Activated naive CD8-positive, alpha-beta T cell treated with anti-CD3 and anti-CD28 coated beads, Interleukin-2, amount 50 U/mL, for 24 hours (primary cell): ENCODE data around the gene KRT2.

Experiments
- ATAC-seq: fragments of 150-1000 bp; cut with Tn5 transposase; one replicate; pipeline ENCODE4 v1.10.0; 2021
- DNase-seq: peaks from one replicate; pipeline ENCODE4 v3.0.0; 2021
- H3K27ac Mint-ChIP-seq: one replicate; pipeline ENCODE4 v1.8.0; 2021; ENCODE audit warnings: mild to moderate bottlenecking, mixed read lengths
- H3K27me3 Mint-ChIP-seq: one replicate; pipeline ENCODE4 v1.8.0; 2021; ENCODE audit warnings: mixed read lengths
- H3K36me3 Mint-ChIP-seq: one replicate; pipeline ENCODE4 v1.8.0; 2021; ENCODE audit warnings: low read depth, mixed read lengths
- H3K4me1 Mint-ChIP-seq: one replicate; pipeline ENCODE4 v1.8.0; 2021; ENCODE audit warnings: mixed read lengths
- H3K4me3 Mint-ChIP-seq: one replicate; pipeline ENCODE4 v1.8.0; 2021; ENCODE audit warnings: mild to moderate bottlenecking, moderate library complexity, mixed read lengths
- H3K9me3 Mint-ChIP-seq: one replicate; pipeline ENCODE4 v1.8.0; 2021; ENCODE audit warnings: mixed read lengths

The KRT2 gene

DNA sequence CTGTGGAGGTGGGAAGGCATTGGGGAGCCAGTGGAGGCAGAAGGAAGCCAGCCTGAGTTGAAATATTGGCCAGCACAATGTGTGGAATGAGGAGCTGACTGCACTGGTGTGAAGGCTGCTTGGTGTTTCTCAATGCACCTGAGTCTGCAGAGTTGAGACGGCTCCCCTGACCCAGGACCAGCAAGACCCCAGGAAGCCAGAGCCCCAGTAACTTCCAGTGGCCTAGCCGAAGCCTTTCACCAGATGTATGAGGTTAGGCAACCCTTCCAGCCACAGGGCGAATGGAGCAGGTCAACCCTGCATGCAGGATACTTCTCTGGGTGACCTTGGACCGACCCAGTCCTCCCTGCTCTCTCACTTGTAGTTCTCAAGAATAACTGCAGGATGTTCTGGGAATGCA lies 20.7 kb downstream of the KRT2 start:
- no peak overlapping the region for H3K27ac Mint-ChIP-seq
- peaks cover 66% of the 10 kb centered on the region for H3K4me1 Mint-ChIP-seq
- H3K27me3 Mint-ChIP-seq, result no peaks in the 10 kb centered on the region
- H3K36me3 Mint-ChIP-seq, result no peaks in the 10 kb centered on the region
- H3K4me3 Mint-ChIP-seq, result no peak overlapping the region
- no peak for ATAC-seq
- H3K9me3 Mint-ChIP-seq, result no peaks in the 10 kb centered on the region
- no peak for DNase-seq

- peaks cover 68% of the 10 kb centered on the region for H3K4me1 Mint-ChIP-seq
- no peaks in the 10 kb centered on the region for H3K36me3 Mint-ChIP-seq
- DNase-seq, result no peak
- H3K27ac Mint-ChIP-seq, result peak overlapping the region; percentile 47
- H3K9me3 Mint-ChIP-seq, result no peaks in the 10 kb centered on the region
- H3K27me3 Mint-ChIP-seq, result no peaks in the 10 kb centered on the region
- H3K4me3 Mint-ChIP-seq, result peak overlapping the region; percentile 55
- no peak for ATAC-seq
Measured at GRCh38 chr12:52630599-52631200, 21.3 kb downstream of the KRT2 start.

DNA sequence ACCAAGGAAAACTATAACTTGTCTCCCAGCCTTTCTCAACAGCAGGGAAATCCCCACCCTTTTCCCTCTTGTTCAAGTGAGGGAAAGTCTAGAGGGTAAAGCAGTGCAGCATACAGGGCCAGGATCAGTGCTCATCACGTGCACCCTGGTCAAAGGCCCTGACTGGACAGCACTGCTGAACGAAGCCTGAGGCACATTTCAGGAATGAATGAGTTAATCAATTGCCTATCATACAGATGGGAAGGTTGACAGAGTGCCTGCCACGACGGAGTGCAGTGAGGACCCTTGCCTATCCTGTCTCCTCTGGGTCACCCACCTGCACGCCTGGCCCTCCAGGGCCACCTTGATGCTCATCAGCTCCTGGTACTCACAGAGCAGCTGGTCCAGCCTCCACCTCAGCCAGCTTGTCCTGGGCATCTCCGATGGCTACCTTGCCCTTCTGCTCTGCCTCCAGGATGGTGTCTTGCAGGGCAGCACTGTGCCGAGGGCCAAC lies 22.0 kb downstream of the KRT2 start:
- Mint-ChIP-seq H3K9me3 (no peaks in the 10 kb centered on the region), H3K4me3 (peak overlapping the region; percentile 55), H3K36me3 (no peaks in the 10 kb centered on the region), H3K27ac (no peak overlapping the region), H3K27me3 (no peaks in the 10 kb centered on the region), H3K4me1 (peaks cover 73% of the 10 kb centered on the region)
- no peak for DNase-seq
- ATAC-seq, result no peak

- DNase-seq, result no peak
- ATAC-seq, result no peak
Measured at GRCh38 chr12:52629281-52630007, 22.6 kb downstream of the KRT2 start.

GRCh38 chr12:52628841-52629240 lies 23.2 kb downstream of the KRT2 start:
- DNase-seq, result no peak
- Mint-ChIP-seq H3K36me3 (no peaks in the 10 kb centered on the region), H3K4me3 (no peak overlapping the region), H3K9me3 (no peaks in the 10 kb centered on the region), H3K4me1 (peaks cover 66% of the 10 kb centered on the region), H3K27me3 (no peaks in the 10 kb centered on the region), H3K27ac (no peak overlapping the region)
- no peak for ATAC-seq

More at GRCh38 chr12:52629281-52630007, 22.6 kb downstream of the KRT2 start:
- no peaks in the 10 kb centered on the region for H3K36me3 Mint-ChIP-seq
- H3K9me3 Mint-ChIP-seq, result no peaks in the 10 kb centered on the region
- no peaks in the 10 kb centered on the region for H3K27me3 Mint-ChIP-seq
- H3K4me3 Mint-ChIP-seq, result peak overlapping the region; percentile 8
- no peak overlapping the region for H3K27ac Mint-ChIP-seq
- peaks cover 72% of the 10 kb centered on the region for H3K4me1 Mint-ChIP-seq

GRCh38 chr12:52628111-52628507 lies 23.9 kb downstream of the KRT2 start:
- H3K9me3 Mint-ChIP-seq, result no peaks in the 10 kb centered on the region
- H3K4me3 Mint-ChIP-seq, result no peak overlapping the region
- H3K27me3 Mint-ChIP-seq, result no peaks in the 10 kb centered on the region
- H3K36me3 Mint-ChIP-seq, result no peaks in the 10 kb centered on the region
- ATAC-seq (no peak), DNase-seq (no peak)
- peak overlapping the region; percentile 20 for H3K27ac Mint-ChIP-seq
- H3K4me1 Mint-ChIP-seq, result peaks cover 60% of the 10 kb centered on the region

DNA sequence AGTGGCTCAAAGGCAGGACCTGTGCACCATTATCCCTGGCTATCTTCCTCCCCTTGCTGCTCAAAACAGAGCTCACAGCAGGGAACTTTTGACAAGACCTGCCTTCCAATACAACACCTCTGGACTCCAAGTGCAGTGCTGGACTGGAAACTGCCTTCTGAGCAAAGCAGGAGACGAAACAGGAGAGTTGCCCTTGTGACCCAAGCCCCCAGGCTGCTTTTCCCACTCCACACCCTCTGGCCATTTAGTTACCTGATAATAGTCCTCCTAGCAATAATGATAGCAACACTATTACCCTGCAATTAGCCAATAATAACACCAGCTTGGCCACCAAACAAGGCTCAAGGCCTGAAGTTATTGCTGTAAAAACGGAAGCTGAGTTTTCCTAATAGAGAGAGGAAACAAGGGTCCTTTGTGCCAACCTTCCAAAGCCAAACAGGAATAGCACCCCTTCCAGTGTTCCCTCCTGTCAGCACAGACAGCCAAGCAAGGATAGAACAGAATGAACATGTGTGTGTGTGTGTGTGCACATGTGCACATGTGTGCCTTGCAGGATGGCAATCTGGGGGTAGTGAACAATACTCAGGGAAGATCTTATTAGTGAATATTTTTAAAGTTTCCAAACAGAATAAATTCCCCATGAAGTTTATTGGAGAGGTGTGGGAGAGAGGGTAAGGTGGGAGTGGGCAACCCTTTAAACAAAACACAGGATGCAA lies 24.5 kb downstream of the KRT2 start:
- peaks cover 56% of the 10 kb centered on the region for H3K4me1 Mint-ChIP-seq
- DNase-seq (no peak), ATAC-seq (no peak)
- no peak overlapping the region for H3K27ac Mint-ChIP-seq
- no peaks in the 10 kb centered on the region for H3K36me3 Mint-ChIP-seq
- H3K27me3 Mint-ChIP-seq, result no peaks in the 10 kb centered on the region
- no peaks in the 10 kb centered on the region for H3K9me3 Mint-ChIP-seq
- H3K4me3 Mint-ChIP-seq, result no peak overlapping the region

- DNase-seq (no peak), ATAC-seq (no peak)
- Mint-ChIP-seq H3K4me1 (peaks cover 44% of the 10 kb centered on the region), H3K27me3 (no peaks in the 10 kb centered on the region), H3K4me3 (no peak overlapping the region), H3K27ac (no peak overlapping the region), H3K9me3 (no peaks in the 10 kb centered on the region), H3K36me3 (no peaks in the 10 kb centered on the region)
Measured at GRCh38 chr12:52622349-52622748, 29.7 kb downstream of the KRT2 start.

GRCh38 chr12:52618866-52619265 lies 33.1 kb downstream of the KRT2 start:
- H3K4me1 Mint-ChIP-seq, result peaks cover 56% of the 10 kb centered on the region
- no peak for DNase-seq
- ATAC-seq, result no peak
- H3K27me3 Mint-ChIP-seq, result no peaks in the 10 kb centered on the region
- H3K9me3 Mint-ChIP-seq, result no peaks in the 10 kb centered on the region
- H3K4me3 Mint-ChIP-seq, result no peak overlapping the region
- no peak overlapping the region for H3K27ac Mint-ChIP-seq
- H3K36me3 Mint-ChIP-seq, result no peaks in the 10 kb centered on the region

GRCh38 chr12:52618216-52618615 lies 33.8 kb downstream of the KRT2 start, which contains the start of gene KRT73:
TSS of gene KRT73 (minus strand) at chr12:52618559. CDS start at chr12:52618524, 35 bp downstream.
- H3K36me3 Mint-ChIP-seq, result no peaks in the 10 kb centered on the region
- H3K27me3 Mint-ChIP-seq, result no peaks in the 10 kb centered on the region
- peaks cover 63% of the 10 kb centered on the region for H3K4me1 Mint-ChIP-seq
- no peak for ATAC-seq
- H3K27ac Mint-ChIP-seq, result no peak within 1 kb of the TSS
- no peak within 1 kb of the TSS for H3K4me3 Mint-ChIP-seq
- DNase-seq, result no peak
- no peaks in the 10 kb centered on the region for H3K9me3 Mint-ChIP-seq

GRCh38 chr12:52617403-52617785 lies 34.6 kb downstream of the KRT2 start:
- no peak overlapping the region for H3K4me3 Mint-ChIP-seq
- H3K27me3 Mint-ChIP-seq, result no peaks in the 10 kb centered on the region
- H3K36me3 Mint-ChIP-seq, result no peaks in the 10 kb centered on the region
- peaks cover 69% of the 10 kb centered on the region for H3K4me1 Mint-ChIP-seq
- no peaks in the 10 kb centered on the region for H3K9me3 Mint-ChIP-seq
- no peak for DNase-seq
- H3K27ac Mint-ChIP-seq, result peak overlapping the region; percentile 53
- ATAC-seq, result no peak

GRCh38 chr12:52616680-52617402 lies 35.2 kb downstream of the KRT2 start:
- no peak for ATAC-seq
- peak overlapping the region; percentile 53 for H3K27ac Mint-ChIP-seq
- H3K4me3 Mint-ChIP-seq, result no peak overlapping the region
- no peaks in the 10 kb centered on the region for H3K27me3 Mint-ChIP-seq
- no peaks in the 10 kb centered on the region for H3K36me3 Mint-ChIP-seq
- DNase-seq, result no peak
- peaks cover 74% of the 10 kb centered on the region for H3K4me1 Mint-ChIP-seq
- H3K9me3 Mint-ChIP-seq, result no peaks in the 10 kb centered on the region

DNA sequence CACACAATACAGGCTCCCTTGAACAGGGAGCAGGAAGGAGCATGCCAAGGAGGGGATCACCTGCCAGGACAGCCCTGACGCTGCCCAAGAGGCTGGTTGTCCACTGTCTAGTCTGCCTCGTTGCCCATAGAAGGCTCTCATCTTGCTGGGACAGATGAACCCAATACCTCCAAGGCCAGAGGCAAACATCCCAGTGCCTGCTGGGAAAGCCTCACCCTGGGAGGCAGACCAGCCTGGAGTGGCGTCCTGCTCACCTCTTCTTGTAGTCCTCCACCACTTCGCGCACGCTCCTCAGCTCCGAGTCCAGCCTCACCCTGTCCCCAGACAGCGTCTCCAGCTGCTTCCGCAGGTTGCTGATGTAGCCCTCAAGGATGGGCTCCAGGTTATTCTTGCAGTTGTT lies 36.1 kb downstream of the KRT2 start:
- H3K4me3 Mint-ChIP-seq, result no peak overlapping the region
- no peaks in the 10 kb centered on the region for H3K36me3 Mint-ChIP-seq
- peak overlapping the region; percentile 91 for H3K27ac Mint-ChIP-seq
- no peaks in the 10 kb centered on the region for H3K9me3 Mint-ChIP-seq
- no peaks in the 10 kb centered on the region for H3K27me3 Mint-ChIP-seq
- ATAC-seq, result peak; percentile 20
- peaks cover 75% of the 10 kb centered on the region for H3K4me1 Mint-ChIP-seq
- DNase-seq, result no peak

GRCh38 chr12:52615208-52615868 lies 36.7 kb downstream of the KRT2 start:
- no peak overlapping the region for H3K4me3 Mint-ChIP-seq
- no peaks in the 10 kb centered on the region for H3K9me3 Mint-ChIP-seq
- H3K36me3 Mint-ChIP-seq, result no peaks in the 10 kb centered on the region
- H3K27ac Mint-ChIP-seq, result peak overlapping the region; percentile 91
- peak; percentile 87 for ATAC-seq
- H3K4me1 Mint-ChIP-seq, result peaks cover 74% of the 10 kb centered on the region
- H3K27me3 Mint-ChIP-seq, result no peaks in the 10 kb centered on the region
- peak; percentile 41 for DNase-seq
